ENCODE results near the gene IL17D.
"Not testable (repeated sequence)": the region's sequence is repeated elsewhere in the genome, so short reads cannot be mapped to it uniquely, and the experiment has no call there.

GRCh38 chr13:20681481-20681880 is 22.0 kb upstream of the IL17D start:
- TF ChIP-seq EZH2 (IDR thresholded peaks at IDR 0.05; ENCODE audit: low read depth, unreplicated experiment); CTCF (conservative IDR thresholded peaks at IDR 0.05; ENCODE audit: low read depth in 2 of 2); POLR2AphosphoS5 (IDR thresholded peaks at IDR 0.05; ENCODE audit: low read depth); CREB1 (CRISPR knock-in tag; IDR thresholded peaks at IDR 0.05; ENCODE audit: low read depth); JUNB (IDR thresholded peaks at IDR 0.05; ENCODE audit: unreplicated experiment); EZH2phosphoT487 (IDR thresholded peaks at IDR 0.05; ENCODE audit: unreplicated experiment); NANOG (IDR thresholded peaks at IDR 0.05; ENCODE audit: borderline replicate concordance): not testable (repeated sequence)
- TF ChIP-seq, protein P1, sequence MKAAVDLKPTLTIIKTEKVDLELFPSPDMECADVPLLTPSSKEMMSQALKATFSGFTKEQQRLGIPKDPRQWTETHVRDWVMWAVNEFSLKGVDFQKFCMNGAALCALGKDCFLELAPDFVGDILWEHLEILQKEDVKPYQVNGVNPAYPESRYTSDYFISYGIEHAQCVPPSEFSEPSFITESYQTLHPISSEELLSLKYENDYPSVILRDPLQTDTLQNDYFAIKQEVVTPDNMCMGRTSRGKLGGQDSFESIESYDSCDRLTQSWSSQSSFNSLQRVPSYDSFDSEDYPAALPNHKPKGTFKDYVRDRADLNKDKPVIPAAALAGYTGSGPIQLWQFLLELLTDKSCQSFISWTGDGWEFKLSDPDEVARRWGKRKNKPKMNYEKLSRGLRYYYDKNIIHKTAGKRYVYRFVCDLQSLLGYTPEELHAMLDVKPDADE (IDR thresholded peaks at IDR 0.05) = not testable (repeated sequence)
- TF ChIP-seq, protein P2, sequence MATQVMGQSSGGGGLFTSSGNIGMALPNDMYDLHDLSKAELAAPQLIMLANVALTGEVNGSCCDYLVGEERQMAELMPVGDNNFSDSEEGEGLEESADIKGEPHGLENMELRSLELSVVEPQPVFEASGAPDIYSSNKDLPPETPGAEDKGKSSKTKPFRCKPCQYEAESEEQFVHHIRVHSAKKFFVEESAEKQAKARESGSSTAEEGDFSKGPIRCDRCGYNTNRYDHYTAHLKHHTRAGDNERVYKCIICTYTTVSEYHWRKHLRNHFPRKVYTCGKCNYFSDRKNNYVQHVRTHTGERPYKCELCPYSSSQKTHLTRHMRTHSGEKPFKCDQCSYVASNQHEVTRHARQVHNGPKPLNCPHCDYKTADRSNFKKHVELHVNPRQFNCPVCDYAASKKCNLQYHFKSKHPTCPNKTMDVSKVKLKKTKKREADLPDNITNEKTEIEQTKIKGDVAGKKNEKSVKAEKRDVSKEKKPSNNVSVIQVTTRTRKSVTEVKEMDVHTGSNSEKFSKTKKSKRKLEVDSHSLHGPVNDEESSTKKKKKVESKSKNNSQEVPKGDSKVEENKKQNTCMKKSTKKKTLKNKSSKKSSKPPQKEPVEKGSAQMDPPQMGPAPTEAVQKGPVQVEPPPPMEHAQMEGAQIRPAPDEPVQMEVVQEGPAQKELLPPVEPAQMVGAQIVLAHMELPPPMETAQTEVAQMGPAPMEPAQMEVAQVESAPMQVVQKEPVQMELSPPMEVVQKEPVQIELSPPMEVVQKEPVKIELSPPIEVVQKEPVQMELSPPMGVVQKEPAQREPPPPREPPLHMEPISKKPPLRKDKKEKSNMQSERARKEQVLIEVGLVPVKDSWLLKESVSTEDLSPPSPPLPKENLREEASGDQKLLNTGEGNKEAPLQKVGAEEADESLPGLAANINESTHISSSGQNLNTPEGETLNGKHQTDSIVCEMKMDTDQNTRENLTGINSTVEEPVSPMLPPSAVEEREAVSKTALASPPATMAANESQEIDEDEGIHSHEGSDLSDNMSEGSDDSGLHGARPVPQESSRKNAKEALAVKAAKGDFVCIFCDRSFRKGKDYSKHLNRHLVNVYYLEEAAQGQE (IDR thresholded peaks at IDR 0.05; ENCODE audit: unreplicated experiment) = not testable (repeated sequence)

Measured in GM23338 (cell line).